Adipocyte (in vitro differentiated cells): ENCODE data around the gene ANKZF1.

Experiments used
- DNase-seq: peaks from one replicate; pipeline ENCODE4 v3.0.0-alpha.2; 2015; ENCODE audit warnings: low read depth
- H3K27me3 ChIP-seq: replicated peaks from 2 replicates; pipeline ENCODE4 v1.7.0; 2013; ENCODE audit warnings: mild to moderate bottlenecking, low read length, moderate library complexity; ENCODE audit not compliant: control insufficient read depth, insufficient read depth
- H3K36me3 ChIP-seq: 2 replicates; pipeline ENCODE4 v1.7.0; 2013; ENCODE audit warnings: low read length, mild to moderate bottlenecking, moderate library complexity; ENCODE audit not compliant: control insufficient read depth, insufficient read depth, severe bottlenecking
- H3K4me1 ChIP-seq: 2 replicates; pipeline ENCODE4 v1.7.0; 2013; ENCODE audit warnings: mild to moderate bottlenecking, low read length, moderate library complexity; ENCODE audit not compliant: control insufficient read depth, insufficient read depth
- H3K4me3 ChIP-seq: 2 replicates; pipeline ENCODE4 v1.7.0; 2013; ENCODE audit warnings: mild to moderate bottlenecking, low read length, moderate library complexity
- H3K9ac ChIP-seq: 2 replicates; pipeline ENCODE4 v1.7.0; 2013; ENCODE audit warnings: mild to moderate bottlenecking, low read length, moderate library complexity
- H3K9me3 ChIP-seq: 2 replicates; pipeline ENCODE4 v1.7.0; 2013; ENCODE audit warnings: mild to moderate bottlenecking, low read length, moderate library complexity; ENCODE audit not compliant: control insufficient read depth

The ANKZF1 gene

DNA sequence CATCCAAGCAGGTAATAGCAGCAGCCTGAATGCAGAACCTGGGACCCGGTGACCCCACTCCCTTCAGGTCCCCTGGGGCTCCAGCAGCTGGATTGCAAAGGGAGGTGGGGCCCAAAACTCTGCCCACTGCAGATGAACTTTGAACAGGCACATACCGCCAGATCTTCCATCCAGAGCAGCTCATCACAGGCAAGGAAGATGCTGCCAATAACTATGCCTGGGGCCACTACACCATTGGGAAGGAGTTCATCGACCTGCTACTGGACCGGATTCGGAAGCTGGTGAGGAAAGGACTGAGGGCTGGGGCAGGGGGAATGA is 40.4 kb downstream of the ANKZF1 start:
- peaks cover 5% of the 10 kb centered on the region for H3K27me3 ChIP-seq
- DNase-seq: no peak
- H3K4me3 ChIP-seq: no peak overlapping the region

DNA sequence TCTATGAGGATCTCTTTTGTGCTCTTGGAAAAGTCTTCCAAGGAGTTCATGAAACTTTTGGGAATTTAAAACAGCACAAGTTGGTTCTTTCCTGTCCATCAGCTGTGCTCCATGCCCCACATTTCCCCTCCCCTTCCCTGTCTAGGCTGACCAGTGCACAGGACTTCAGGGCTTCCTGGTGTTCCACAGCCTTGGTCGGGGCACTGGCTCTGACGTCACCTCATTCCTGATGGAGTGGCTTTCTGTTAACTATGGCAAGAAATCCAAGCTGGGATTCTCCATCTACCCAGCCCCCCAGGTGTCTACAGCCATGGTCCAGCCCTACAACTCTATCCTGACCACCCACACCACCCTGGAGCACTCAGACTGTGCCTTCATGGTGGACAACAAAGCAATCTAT is 41.4 kb downstream of the ANKZF1 start:
- Histone ChIP-seq H3K9ac (no peak overlapping the region), H3K9me3 (no peaks in the 10 kb centered on the region), H3K4me3 (no peak overlapping the region), H3K4me1 (peaks cover 15% of the 10 kb centered on the region), H3K27me3 (no peaks in the 10 kb centered on the region), H3K36me3 (no peaks in the 10 kb centered on the region)
- no peak for DNase-seq

More for the DNA sequence above, 40.4 kb downstream of the ANKZF1 start:
- Histone ChIP-seq H3K4me1 (peaks cover 13% of the 10 kb centered on the region), H3K9me3 (no peaks in the 10 kb centered on the region), H3K9ac (no peak overlapping the region), H3K36me3 (no peaks in the 10 kb centered on the region)

GRCh38 chr2:219272356-219272755 is 42.8 kb downstream of the ANKZF1 start:
- H3K36me3 ChIP-seq: no peaks in the 10 kb centered on the region
- no peak overlapping the region for H3K4me3 ChIP-seq
- H3K9ac ChIP-seq: no peak overlapping the region
- no peaks in the 10 kb centered on the region for H3K27me3 ChIP-seq
- peaks cover 15% of the 10 kb centered on the region for H3K4me1 ChIP-seq
- no peak for DNase-seq
- no peaks in the 10 kb centered on the region for H3K9me3 ChIP-seq

GRCh38 chr2:219272995-219273394 is 43.4 kb downstream of the ANKZF1 start:
- Histone ChIP-seq H3K4me3 (no peak overlapping the region), H3K9ac (no peak overlapping the region), H3K27me3 (no peaks in the 10 kb centered on the region), H3K36me3 (no peaks in the 10 kb centered on the region), H3K9me3 (no peaks in the 10 kb centered on the region), H3K4me1 (peaks cover 18% of the 10 kb centered on the region)
- no peak for DNase-seq

DNA sequence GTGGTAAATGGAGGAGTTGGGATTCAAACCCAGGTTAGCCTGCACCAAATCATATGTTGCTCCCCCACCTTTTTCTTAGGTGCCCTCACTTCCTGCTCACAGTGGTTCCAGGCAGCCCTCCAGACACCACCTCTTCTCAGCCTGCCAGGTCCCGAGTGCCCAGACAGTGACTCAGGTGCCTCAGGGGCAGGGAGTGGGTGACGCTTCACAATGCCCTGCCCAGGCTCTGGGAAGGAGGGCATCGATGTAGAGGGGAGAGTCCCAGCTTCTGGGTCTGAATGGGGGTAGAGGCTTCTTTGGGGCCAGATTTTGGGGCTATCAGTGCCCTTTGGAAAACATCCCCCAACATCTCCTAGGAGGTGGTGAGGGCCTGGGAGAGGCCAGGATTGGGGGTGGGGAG is 44.3 kb downstream of the ANKZF1 start:
- peaks cover 27% of the 10 kb centered on the region for H3K4me1 ChIP-seq
- DNase-seq: no peak
- no peaks in the 10 kb centered on the region for H3K27me3 ChIP-seq
- no peaks in the 10 kb centered on the region for H3K36me3 ChIP-seq
- H3K9me3 ChIP-seq: no peaks in the 10 kb centered on the region
- H3K9ac ChIP-seq: no peak overlapping the region
- no peak overlapping the region for H3K4me3 ChIP-seq

DNA sequence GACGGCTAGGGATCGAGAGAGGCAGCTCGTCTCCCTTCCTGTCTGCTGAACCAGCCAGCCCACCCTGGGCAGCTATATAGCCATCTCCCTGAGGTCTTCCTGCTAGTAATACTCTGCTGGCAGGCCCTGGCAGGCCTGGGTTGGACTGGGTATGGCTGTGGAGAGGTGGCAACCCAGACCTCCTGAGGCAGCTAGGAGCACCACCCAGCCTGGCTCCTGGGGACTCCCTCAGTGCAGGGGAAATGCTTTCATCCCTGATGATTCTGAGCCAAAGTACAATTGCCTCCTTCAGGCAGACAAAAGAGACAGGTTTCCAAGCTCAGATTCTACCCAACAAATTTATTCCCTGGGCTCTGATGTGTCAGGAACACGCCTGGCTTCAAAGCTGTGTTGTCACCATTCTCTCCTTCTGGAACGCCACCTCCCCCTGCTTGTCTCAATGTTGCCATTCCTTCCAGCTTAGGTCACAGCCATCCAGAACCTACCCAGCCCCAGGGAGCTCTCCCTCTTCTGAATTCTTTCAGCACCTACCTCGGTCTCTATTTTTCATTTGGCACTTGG is 44.8 kb downstream of the ANKZF1 start:
- no peaks in the 10 kb centered on the region for H3K9me3 ChIP-seq
- no peaks in the 10 kb centered on the region for H3K27me3 ChIP-seq
- no peaks in the 10 kb centered on the region for H3K36me3 ChIP-seq
- no peak overlapping the region for H3K9ac ChIP-seq
- H3K4me1 ChIP-seq: peaks cover 27% of the 10 kb centered on the region
- DNase-seq: peak; percentile 88
- no peak overlapping the region for H3K4me3 ChIP-seq

DNA sequence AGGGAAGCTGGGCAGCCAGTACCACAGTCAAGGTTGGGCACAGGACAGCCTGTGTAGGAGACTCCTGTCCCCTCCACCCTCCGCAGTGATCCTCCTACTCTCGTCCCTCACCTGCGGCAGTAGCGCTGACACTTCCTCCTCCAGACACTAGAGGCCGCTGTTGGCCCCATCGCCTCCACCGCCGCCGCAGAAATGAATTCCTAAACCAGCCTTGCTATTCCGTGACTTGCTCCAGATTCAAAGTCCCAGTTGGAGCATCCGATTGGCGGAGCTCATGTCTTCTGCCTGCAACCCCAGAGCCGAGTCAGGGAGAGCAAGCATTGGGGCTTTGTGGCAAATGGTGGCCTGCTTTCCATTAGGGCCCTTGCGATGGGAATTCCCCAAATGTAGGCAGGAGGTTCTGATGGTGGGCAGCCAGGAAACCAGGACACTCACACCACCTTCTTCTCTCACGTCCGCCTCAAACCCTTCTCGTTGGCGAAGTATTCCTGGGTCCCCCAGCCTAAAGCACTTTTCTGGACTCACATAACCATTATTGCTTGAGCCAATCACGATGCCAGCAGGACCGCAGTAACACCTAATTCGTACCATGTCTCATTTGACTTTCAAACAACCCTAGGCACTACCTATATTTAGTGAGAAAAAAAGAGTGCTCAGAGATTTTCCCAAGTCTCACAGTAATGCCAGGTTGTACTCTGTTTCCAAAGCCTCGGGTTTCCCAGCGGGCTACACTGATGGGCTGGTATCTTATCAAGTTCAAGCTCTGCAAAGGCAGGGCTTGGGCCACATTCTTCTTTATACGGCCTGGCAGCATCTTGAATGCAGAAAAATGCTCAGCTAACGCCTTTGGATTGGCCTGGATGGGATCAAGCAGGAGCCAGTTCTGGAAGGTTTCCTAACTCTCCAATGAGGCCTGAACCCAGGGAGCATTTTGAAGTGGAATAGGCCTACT is 48.4 kb downstream of the ANKZF1 start:
- Histone ChIP-seq H3K4me1 (peaks cover 36% of the 10 kb centered on the region), H3K9ac (peak overlapping the region; percentile 85), H3K27me3 (no peaks in the 10 kb centered on the region), H3K4me3 (peak overlapping the region; percentile 74), H3K36me3 (peaks cover 25% of the 10 kb centered on the region), H3K9me3 (no peaks in the 10 kb centered on the region)
- peak; percentile 92 for DNase-seq

DNA sequence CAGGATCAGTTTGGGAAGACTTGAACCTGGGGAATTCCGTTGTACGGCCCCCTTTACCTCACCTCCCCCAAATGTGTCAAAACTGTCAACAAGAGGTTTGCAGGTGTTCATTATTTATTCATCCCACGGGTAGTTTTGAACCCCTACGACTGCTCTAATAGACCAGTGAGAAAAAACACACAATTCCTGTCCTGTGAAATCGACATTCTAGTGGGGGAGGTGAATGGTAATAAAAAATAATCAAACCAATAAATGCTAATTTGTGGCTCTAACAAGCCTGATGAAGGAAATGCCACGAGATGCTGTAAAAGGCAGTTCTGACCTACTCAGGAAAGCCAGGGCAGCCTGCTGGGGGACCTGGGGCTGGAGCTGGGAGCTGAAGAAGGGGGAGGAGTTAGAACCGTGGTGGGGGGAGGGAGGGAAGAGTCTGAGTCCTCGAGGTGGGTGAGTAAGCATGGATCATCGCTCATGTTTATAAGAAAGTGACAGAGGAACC is 49.1 kb downstream of the ANKZF1 start:
- Histone ChIP-seq H3K9ac (peak overlapping the region; percentile 85), H3K4me3 (peak overlapping the region; percentile 74), H3K36me3 (peaks cover 31% of the 10 kb centered on the region), H3K9me3 (no peaks in the 10 kb centered on the region), H3K27me3 (no peaks in the 10 kb centered on the region), H3K4me1 (peaks cover 35% of the 10 kb centered on the region)
- no peak for DNase-seq

DNA sequence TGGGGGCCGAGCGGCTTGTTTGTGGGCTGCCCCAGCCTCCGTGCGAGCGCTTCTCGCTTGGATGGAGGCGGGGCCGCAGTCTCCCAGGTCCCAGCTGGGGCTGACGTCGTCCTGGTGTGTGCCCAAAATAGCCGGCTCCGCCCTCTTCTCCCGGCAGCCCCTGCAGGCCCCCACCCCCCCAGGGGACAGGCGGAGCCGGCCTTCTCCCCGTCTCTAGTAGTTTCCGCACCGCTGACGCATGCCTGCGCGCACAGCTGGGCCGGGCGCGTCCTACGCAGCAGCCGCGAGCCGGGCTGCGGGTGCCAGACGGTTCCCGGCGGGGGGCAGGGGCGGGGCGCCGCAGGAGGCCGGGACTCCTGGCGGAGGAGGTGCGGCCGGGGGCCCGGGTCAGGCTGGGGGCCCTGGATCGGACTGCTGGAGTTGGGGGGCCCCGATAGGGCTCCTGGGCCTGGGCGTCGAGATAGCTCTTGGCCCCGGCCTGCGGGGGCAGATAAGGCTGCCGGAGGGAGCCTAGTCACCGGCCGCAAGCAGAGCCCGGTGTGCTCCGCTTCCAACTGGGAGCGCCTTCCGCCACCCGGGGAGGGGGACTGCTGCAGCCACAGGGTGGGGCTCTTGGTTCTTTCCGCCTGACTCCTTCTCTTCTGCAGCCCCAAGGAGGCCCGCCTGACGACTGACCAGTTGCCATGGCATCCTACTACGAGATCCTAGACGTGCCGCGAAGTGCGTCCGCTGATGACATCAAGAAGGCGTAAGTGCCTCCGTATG is 49.7 kb downstream of the ANKZF1 start, which contains the start of gene DNAJB2:
Gene DNAJB2 (plus strand): TSS at position 216 of the 765 bp plus-strand sequence. CDS start 468 bp downstream, at position 684.
- peak; percentile 99 for DNase-seq
- no peaks in the 10 kb centered on the region for H3K9me3 ChIP-seq
- peaks cover 36% of the 10 kb centered on the region for H3K36me3 ChIP-seq
- H3K9ac ChIP-seq: peak within 1 kb of the TSS; percentile 92
- no peaks in the 10 kb centered on the region for H3K27me3 ChIP-seq
- peaks cover 29% of the 10 kb centered on the region for H3K4me1 ChIP-seq
- peak within 1 kb of the TSS; percentile 92 for H3K4me3 ChIP-seq

DNA sequence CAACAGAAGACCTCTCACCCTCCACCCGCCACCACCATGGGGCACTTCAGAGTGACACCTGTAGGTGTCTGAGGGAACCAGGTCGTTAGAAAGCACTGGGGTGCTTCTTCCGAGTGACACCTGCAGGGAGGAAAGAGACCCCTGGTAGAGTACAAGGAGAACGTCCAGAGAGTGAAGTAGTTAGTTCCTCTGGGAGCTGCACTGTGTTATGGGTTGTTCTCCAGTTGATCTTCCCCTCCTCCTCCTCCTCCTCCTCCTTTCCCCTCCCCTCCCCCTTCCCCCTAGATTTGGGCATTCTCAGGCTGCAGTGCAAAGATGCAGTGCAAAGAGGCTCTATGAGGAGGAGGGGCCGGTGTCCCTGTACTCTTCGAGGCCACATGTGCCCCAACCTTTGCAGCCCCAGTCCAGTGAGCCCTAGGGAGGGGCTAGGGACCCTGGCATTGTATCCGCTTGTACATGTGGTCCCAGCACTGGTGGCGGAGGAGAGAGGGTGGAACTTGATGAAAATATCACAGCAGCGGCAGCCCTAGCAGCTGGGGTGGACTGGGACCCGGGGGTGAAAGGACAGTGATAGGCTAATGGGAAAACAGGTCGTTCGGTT is 50.4 kb downstream of the ANKZF1 start:
- no peak for DNase-seq
- no peaks in the 10 kb centered on the region for H3K27me3 ChIP-seq
- peak overlapping the region; percentile 92 for H3K4me3 ChIP-seq
- H3K9me3 ChIP-seq: no peaks in the 10 kb centered on the region
- peaks cover 43% of the 10 kb centered on the region for H3K36me3 ChIP-seq
- H3K9ac ChIP-seq: peak overlapping the region; percentile 92
- H3K4me1 ChIP-seq: peaks cover 22% of the 10 kb centered on the region
